Astrocyte (in vitro differentiated cells and primary cell): ENCODE data around the gene TMEM116. TPM values are rescaled to one million over a fixed set of nuclear protein-coding genes. Genes with fewer than 3 reads are reported as not detected.

Experiments used
- DNase-seq: peaks from one replicate; pipeline ENCODE4 v3.0.0-alpha.2; 2010; ENCODE audit warnings: low read depth
- FAIRE-seq: peaks from 2 replicates; lab custom pipeline; 2011; peaks lifted over from hg19 to GRCh38; lab: Jason Lieb, UNC
- H2AFZ ChIP-seq: 2 replicates; pipeline ENCODE4 v1.6.0; 2012; ENCODE audit warnings: low read depth, low read length, inconsistent platforms
- H3K27ac ChIP-seq: 2 replicates; pipeline ENCODE4 v1.5.1; 2011; ENCODE audit warnings: low read depth, low read length, inconsistent platforms
- H3K27me3 ChIP-seq: 2 replicates; pipeline ENCODE4 v1.6.0; 2011; ENCODE audit warnings: low read length, inconsistent platforms; ENCODE audit not compliant: insufficient read depth
- H3K36me3 ChIP-seq: 2 replicates; pipeline ENCODE4 v1.5.1; 2011; ENCODE audit warnings: low read length, inconsistent platforms; ENCODE audit not compliant: insufficient read depth
- H3K4me1 ChIP-seq: 2 replicates; pipeline ENCODE4 v1.5.1; 2011; ENCODE audit warnings: low read length, inconsistent platforms; ENCODE audit not compliant: insufficient read depth
- H3K4me2 ChIP-seq: 2 replicates; pipeline ENCODE4 v1.6.0; 2012; ENCODE audit warnings: low read length, inconsistent platforms
- H3K4me3 ChIP-seq: 2 replicates; pipeline ENCODE4 v1.5.1; 2011; ENCODE audit warnings: low read depth, mild to moderate bottlenecking, low read length, inconsistent platforms; ENCODE audit not compliant: insufficient read depth
- H3K79me2 ChIP-seq: 2 replicates; pipeline ENCODE4 v1.6.0; 2012; ENCODE audit warnings: mild to moderate bottlenecking, low read length, inconsistent platforms; ENCODE audit not compliant: insufficient read depth
- H3K9ac ChIP-seq: 2 replicates; pipeline ENCODE4 v1.6.0; 2012; ENCODE audit warnings: mild to moderate bottlenecking, low read length, inconsistent platforms
- H3K9me3 ChIP-seq: 2 replicates; pipeline ENCODE4 v1.5.1; 2012; ENCODE audit warnings: low read depth, mild to moderate bottlenecking, low read length, inconsistent platforms; ENCODE audit not compliant: insufficient read depth
- H4K20me1 ChIP-seq: 2 replicates; pipeline ENCODE4 v1.6.0; 2012; ENCODE audit warnings: low read length, inconsistent platforms; ENCODE audit not compliant: insufficient read depth
- H3K27ac Mint-ChIP-seq: one replicate; pipeline ENCODE4 v1.8.0; 2021; ENCODE audit warnings: mild to moderate bottlenecking, mixed read lengths; ENCODE audit not compliant: unreplicated experiment
- H3K27me3 Mint-ChIP-seq: one replicate; pipeline ENCODE4 v1.8.0; 2021; ENCODE audit warnings: low read depth, mixed read lengths; ENCODE audit not compliant: unreplicated experiment
- H3K36me3 Mint-ChIP-seq: one replicate; pipeline ENCODE4 v1.8.0; 2021; ENCODE audit warnings: low read depth, mixed read lengths; ENCODE audit not compliant: unreplicated experiment
- H3K4me1 Mint-ChIP-seq: one replicate; pipeline ENCODE4 v1.8.0; 2021; ENCODE audit warnings: low read depth, mixed read lengths; ENCODE audit not compliant: unreplicated experiment
- H3K4me3 Mint-ChIP-seq: one replicate; pipeline ENCODE4 v1.8.0; 2021; ENCODE audit warnings: mild to moderate bottlenecking, moderate library complexity, mixed read lengths; ENCODE audit not compliant: unreplicated experiment
- H3K9me3 Mint-ChIP-seq: one replicate; pipeline ENCODE4 v1.8.0; 2021; ENCODE audit warnings: mild to moderate bottlenecking, mixed read lengths; ENCODE audit not compliant: unreplicated experiment
- CTCF ChIP-seq: IDR thresholded peaks from 2 replicates; pipeline ENCODE4 v1.5.1; 2011; ENCODE audit warnings: low read depth, mild to moderate bottlenecking, inconsistent platforms, low read length, moderate library complexity; ENCODE audit not compliant: insufficient read depth
- EZH2 ChIP-seq: IDR thresholded peaks from 2 replicates; pipeline ENCODE4 v1.6.1; 2012; ENCODE audit warnings: mild to moderate bottlenecking, low read length, inconsistent platforms; ENCODE audit not compliant: insufficient read depth
- total RNA-seq: library from RNA; stranded (reverse); gene quantifications from 2 replicates; pipeline ENCODE4 v1.2.1, GENCODE V29; 2021

The TMEM116 gene
- total RNA-seq, 1 donor from 2014 or later = 7.5 TPM

GRCh38 chr12:111993292-111994150, 19.4 kb downstream of the TMEM116 start:
- Histone ChIP-seq H2AFZ (no peak overlapping the region), H3K36me3 (no peaks in the 10 kb centered on the region), H3K27ac (no peak overlapping the region), H3K4me2 (no peak overlapping the region), H3K79me2 (no peaks in the 10 kb centered on the region), H3K9me3 (no peaks in the 10 kb centered on the region), H3K4me3 (no peak overlapping the region), H3K4me1 (no peaks in the 10 kb centered on the region), H4K20me1 (no peaks in the 10 kb centered on the region), H3K9ac (no peak overlapping the region), H3K27me3 (no peaks in the 10 kb centered on the region)
- Mint-ChIP-seq H3K9me3 (no peaks in the 10 kb centered on the region), H3K36me3 (peaks cover 2% of the 10 kb centered on the region), H3K27me3 (no peaks in the 10 kb centered on the region), H3K4me1 (no peaks in the 10 kb centered on the region), H3K27ac (no peak overlapping the region), H3K4me3 (no peak overlapping the region)
- TF ChIP-seq EZH2 (no peak), CTCF (no peak)
- FAIRE-seq (no peak), DNase-seq (no peak)

GRCh38 chr12:111992464-111992863, 20.5 kb downstream of the TMEM116 start:
- Mint-ChIP-seq H3K4me3 (no peak overlapping the region), H3K27ac (no peak overlapping the region), H3K27me3 (no peaks in the 10 kb centered on the region), H3K4me1 (no peaks in the 10 kb centered on the region), H3K9me3 (no peaks in the 10 kb centered on the region), H3K36me3 (peaks cover 4% of the 10 kb centered on the region)
- H3K27ac ChIP-seq = no peak overlapping the region
- H3K9me3 ChIP-seq = no peaks in the 10 kb centered on the region
- H3K4me3 ChIP-seq = no peak overlapping the region
- no peaks in the 10 kb centered on the region for H4K20me1 ChIP-seq
- H3K27me3 ChIP-seq = no peaks in the 10 kb centered on the region
- FAIRE-seq (no peak), DNase-seq (no peak)
- H3K4me1 ChIP-seq = no peaks in the 10 kb centered on the region
- no peak overlapping the region for H3K9ac ChIP-seq
- no peak overlapping the region for H3K4me2 ChIP-seq
- H2AFZ ChIP-seq = no peak overlapping the region
- no peaks in the 10 kb centered on the region for H3K36me3 ChIP-seq
- TF ChIP-seq EZH2 (no peak), CTCF (no peak)
- no peaks in the 10 kb centered on the region for H3K79me2 ChIP-seq

GRCh38 chr12:111991946-111992345, 21.0 kb downstream of the TMEM116 start:
- Mint-ChIP-seq H3K36me3 (peaks cover 4% of the 10 kb centered on the region), H3K4me1 (no peaks in the 10 kb centered on the region), H3K9me3 (no peaks in the 10 kb centered on the region), H3K27ac (no peak overlapping the region), H3K4me3 (no peak overlapping the region), H3K27me3 (no peaks in the 10 kb centered on the region)
- H3K36me3 ChIP-seq = no peaks in the 10 kb centered on the region
- FAIRE-seq = no peak
- no peaks in the 10 kb centered on the region for H3K27me3 ChIP-seq
- no peaks in the 10 kb centered on the region for H3K9me3 ChIP-seq
- no peaks in the 10 kb centered on the region for H3K79me2 ChIP-seq
- no peak overlapping the region for H3K9ac ChIP-seq
- H2AFZ ChIP-seq = no peak overlapping the region
- no peaks in the 10 kb centered on the region for H3K4me1 ChIP-seq
- no peak overlapping the region for H3K4me3 ChIP-seq
- H3K27ac ChIP-seq = no peak overlapping the region
- no peak for TF ChIP-seq CTCF
- TF ChIP-seq EZH2 = no peak
- H3K4me2 ChIP-seq = no peak overlapping the region
- peak; percentile 76 for DNase-seq
- H4K20me1 ChIP-seq = no peaks in the 10 kb centered on the region
